GM12878 (cell line): ENCODE data around the gene EMP2.

Source experiments
- MAX ChIP-seq: IDR thresholded peaks from 2 replicates; pipeline ENCODE4 v1.6.1; 2012; ENCODE audit warnings: low read depth, low read length, improper control_type of control experiment
- ZNF274 ChIP-seq: IDR thresholded peaks from one replicate; pipeline ENCODE4 v1.8.0; 2011; ENCODE audit not compliant: insufficient read length, insufficient read depth

GRCh38 chr16:10531582-10531981 lies 48.8 kb downstream of the EMP2 start:
- TF ChIP-seq ZNF274, result no peak
- TF ChIP-seq MAX, result no peak
